NCI-H2081 (cell line): Measurements from ENCODE around the gene NUP98.

Experiments
- DNase-seq, 2 experiments: peaks; one replicate each; lab custom pipeline; 2025; lab: John Stamatoyannopoulos, UW

Gene NUP98

GRCh38 chr11:3641191-3641590 is 156.2 kb downstream of the NUP98 start:
- DNase-seq: no peak

- DNase-seq: no peak
Observed at GRCh38 chr11:3639841-3640240, 157.5 kb downstream of the NUP98 start.

- DNase-seq: no peak
Observed at GRCh38 chr11:3638513-3638912, 158.8 kb downstream of the NUP98 start.

- DNase-seq: no peak
Observed at GRCh38 chr11:3637201-3637600, 160.2 kb downstream of the NUP98 start.

GRCh38 chr11:3635641-3636375 is 161.5 kb downstream of the NUP98 start:
- DNase-seq: no peak

- DNase-seq: no peak
Observed at GRCh38 chr11:3632070-3632660, 165.2 kb downstream of the NUP98 start.

- DNase-seq: no peak
Observed at GRCh38 chr11:3631331-3631730, 166.0 kb downstream of the NUP98 start.

GRCh38 chr11:3627291-3627690 is 170.1 kb downstream of the NUP98 start:
- DNase-seq: no peak

- DNase-seq: no peak
Observed at GRCh38 chr11:3626250-3626960, 170.9 kb downstream of the NUP98 start.
